NB4 (cell line): Measurements from ENCODE around the gene JMJD8.
A peak's percentile ranks its signal among the peaks of the same experiment; 100 is the strongest.

ENCODE experiments used
- MAX ChIP-seq: IDR thresholded peaks from 2 replicates; pipeline ENCODE4 v1.6.1; 2011; ENCODE audit warnings: low read depth, low read length
- POLR2A ChIP-seq: IDR thresholded peaks from 2 replicates; pipeline ENCODE4 v1.6.1; 2011; ENCODE audit warnings: mild to moderate bottlenecking; ENCODE audit not compliant: insufficient read length; ENCODE audit errors: extremely low read depth
- TF ChIP-seq, protein P1 (sequence below): IDR thresholded peaks from one replicate; pipeline ENCODE4 v1.5.1; 2012; ENCODE audit warnings: low read depth, low read length

- TF ChIP-seq, protein P1, sequence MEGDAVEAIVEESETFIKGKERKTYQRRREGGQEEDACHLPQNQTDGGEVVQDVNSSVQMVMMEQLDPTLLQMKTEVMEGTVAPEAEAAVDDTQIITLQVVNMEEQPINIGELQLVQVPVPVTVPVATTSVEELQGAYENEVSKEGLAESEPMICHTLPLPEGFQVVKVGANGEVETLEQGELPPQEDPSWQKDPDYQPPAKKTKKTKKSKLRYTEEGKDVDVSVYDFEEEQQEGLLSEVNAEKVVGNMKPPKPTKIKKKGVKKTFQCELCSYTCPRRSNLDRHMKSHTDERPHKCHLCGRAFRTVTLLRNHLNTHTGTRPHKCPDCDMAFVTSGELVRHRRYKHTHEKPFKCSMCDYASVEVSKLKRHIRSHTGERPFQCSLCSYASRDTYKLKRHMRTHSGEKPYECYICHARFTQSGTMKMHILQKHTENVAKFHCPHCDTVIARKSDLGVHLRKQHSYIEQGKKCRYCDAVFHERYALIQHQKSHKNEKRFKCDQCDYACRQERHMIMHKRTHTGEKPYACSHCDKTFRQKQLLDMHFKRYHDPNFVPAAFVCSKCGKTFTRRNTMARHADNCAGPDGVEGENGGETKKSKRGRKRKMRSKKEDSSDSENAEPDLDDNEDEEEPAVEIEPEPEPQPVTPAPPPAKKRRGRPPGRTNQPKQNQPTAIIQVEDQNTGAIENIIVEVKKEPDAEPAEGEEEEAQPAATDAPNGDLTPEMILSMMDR: no peak
- TF ChIP-seq POLR2A (peak; percentile 49), MAX (peak; percentile 37; the same call in 1 of the 2 replicates)
These were observed 43.3 kb upstream of the JMJD8 start for GRCh38 chr16:727291-727977.
